Measurements from ENCODE around the gene EPHB1.
"Not testable (repeated sequence)": the region's sequence is repeated elsewhere in the genome, so short reads cannot be mapped to it uniquely, and the experiment has no call there.

Gene EPHB1

GRCh38 chr3:134777341-134777740 lies 17.7 kb upstream of the EPHB1 start:
- DNase-seq (ENCODE audit: low read depth): no peak

GRCh38 chr3:134788283-134788682 lies 6.8 kb upstream of the EPHB1 start:
- DNase-seq (ENCODE audit: low read depth): not testable (repeated sequence)

DNA sequence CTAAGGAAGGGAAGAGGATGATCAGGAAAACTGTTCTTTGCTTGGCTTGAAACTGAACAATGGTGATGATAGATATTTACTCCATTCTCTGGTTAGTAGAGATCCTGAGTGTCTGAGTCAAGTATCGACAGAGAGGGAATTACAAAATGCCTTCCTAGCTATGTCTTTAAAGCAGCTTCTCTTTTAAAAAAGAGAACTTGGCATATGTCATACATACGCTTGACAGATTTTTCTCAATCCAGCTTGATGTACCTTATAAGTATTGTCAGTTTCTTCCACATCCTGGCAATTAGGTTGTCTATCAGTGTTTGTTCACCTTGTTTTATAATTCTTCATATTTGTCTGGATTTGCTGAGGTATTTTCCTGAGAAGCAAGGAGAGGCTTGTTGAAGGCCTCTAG lies 5.0 kb upstream of the EPHB1 start:
- no peak for DNase-seq (ENCODE audit: low read depth)

DNA sequence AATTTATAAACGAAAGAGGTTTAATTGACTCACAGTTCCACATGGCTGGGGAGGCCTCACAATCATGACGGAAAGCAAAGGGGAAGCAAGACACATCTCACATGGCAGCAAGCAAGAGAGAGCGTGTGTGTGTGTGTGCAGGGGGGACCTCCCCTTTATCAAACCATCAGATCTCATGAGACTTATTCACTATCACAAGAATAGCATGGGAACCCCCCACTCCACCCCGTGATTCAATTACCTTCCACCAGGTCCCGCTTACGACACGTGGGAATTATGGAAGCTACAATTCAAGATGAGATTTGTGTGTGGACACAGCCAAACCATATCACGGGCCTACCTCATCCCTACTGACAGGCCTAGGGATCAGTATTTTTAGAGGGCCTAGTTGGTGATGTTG lies 3.1 kb upstream of the EPHB1 start:
- DNase-seq (ENCODE audit: low read depth): no peak

GRCh38 chr3:134792700-134793099 lies 2.4 kb upstream of the EPHB1 start:
- DNase-seq (ENCODE audit: low read depth): no peak

DNA sequence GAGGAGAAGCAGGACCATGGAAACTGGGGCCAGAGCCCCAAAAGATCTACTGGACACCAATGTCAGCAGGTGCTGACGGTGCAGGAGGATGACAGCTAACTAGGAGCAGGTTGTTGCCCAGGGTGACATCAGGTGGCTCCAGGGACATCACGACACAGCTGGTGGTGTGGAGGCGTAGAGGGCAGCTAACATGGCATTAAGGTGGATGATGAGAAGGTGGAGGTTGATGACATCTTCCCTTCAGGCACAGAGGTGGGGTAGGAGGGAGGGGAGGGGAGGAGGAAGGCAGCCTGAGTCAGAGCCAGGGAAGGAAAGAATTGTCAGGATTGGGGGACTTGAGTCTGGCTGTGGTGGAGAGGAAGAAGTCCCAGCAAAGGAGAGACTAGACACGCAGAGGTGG lies 1.5 kb upstream of the EPHB1 start:
- DNase-seq (ENCODE audit: low read depth): no peak

DNA sequence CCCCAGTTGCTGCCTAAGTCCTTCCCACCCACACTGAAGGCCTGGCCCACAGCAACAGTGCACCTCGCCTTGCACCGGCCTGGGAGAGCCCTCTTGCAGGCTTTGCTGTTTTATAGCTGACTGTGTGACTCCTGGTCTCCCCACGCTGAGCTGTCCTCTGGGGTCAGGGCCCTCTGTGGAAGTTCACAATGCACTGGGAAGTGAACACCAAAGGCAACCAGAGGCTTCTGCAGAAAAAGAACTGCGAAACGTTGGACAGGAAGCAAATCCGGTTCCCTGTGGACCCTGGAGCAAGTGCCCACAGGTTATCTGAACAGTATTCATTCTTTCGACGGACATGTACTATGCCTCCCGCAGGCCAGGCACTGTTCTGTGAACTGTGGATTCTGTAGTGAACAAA lies 737 bp upstream of the EPHB1 start:
- DNase-seq (ENCODE audit: low read depth): no peak

DNA sequence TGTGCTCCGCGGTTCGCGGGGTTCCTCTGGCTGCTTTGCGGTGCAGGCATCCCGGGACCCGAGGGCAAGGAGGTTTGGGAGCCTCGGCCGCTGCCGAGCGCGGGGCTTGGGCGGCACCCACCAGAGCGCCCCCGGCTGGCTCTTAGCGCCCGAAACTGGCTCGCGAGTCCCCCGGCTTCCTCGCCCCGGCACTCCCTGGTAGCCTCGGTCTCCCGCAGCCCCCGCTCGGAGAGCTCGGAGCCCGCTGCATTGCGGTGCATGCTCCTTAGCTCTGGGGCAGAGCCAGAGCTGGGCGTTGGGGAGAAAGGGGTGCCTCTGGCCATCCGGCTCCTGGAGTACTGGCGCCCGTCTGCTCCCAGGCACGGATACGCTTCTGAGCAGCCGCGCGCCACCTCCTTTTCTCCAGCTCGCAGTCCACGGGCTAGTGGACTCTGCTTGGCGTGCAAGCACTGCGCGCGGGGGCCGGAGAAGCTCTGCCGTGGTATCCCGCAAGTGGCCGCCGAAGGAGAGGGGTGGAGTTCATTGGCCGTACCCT lies 753 bp downstream of the EPHB1 start:
- DNase-seq (ENCODE audit: low read depth): no peak

DNA sequence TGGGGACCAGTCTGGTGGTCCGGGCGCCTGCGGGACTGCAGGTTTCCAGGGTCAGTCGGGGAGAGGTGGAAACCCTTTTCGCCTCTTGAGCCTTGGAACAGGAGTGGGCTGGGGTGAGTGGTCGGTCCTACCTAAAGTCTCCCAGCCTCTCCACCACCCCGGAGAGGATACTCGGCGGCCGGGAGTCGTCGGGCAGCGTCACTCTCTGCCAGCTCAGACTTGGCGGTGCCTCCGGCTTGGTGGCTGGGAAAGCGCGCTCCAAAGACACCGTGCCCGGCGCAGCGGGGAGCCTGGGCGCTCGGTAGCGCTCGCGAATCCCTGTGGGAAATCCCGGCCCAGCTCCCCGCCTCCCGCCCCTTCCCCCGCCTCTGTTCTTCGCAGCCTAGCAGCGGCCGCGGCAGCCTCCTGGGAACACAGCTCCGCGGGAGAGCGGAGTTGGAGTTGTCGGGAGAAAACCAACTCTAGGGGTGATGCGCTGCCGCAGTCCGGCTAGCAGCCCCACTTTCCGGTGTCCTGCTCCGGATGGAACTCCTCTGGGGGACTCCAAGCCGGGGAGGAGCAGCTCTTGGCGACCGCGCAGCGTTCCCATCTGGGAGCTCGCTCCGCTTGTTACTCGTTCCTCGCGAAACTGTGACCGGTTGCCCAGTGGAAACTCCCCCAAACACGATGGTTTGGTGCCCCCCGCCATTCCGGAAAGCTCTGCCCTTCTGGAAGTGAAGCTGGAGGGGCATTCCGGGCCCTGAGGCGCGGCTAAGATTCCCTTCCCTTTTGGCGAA lies 1.4 kb downstream of the EPHB1 start:
- DNase-seq (ENCODE audit: low read depth): no peak

DNA sequence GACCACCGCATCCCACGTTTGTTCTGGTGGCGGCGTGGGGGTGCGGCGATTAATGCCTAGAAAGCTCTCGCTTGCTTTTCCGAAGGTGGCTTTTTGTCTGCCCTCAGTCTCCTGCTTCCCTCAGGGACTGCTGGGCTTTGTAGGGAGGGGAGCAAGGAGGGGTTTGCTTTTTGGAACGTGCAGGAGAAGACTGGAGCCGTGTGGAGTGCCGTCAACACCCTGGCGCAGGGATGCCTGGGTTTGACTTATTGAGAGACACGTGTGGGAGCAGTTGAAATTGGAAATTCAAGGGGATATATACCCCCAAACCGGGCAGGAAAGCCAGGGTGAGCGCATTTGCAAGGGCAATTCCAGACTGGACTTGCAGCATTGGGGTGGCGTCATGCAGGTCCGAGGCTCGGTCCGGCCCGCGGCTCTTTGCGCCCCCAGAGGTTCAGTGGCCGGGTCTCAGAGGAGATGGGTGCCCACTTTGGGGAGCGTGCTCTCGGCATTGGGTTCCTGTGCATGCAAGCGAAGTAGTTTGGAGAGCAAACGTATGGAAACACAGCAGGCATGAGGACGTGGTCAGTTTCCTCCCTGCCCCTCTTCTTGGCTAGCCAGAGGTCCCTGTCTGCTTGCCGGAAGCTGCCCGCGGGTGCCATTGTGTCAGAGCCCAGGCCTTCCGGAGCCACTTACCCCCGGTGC lies 2.1 kb downstream of the EPHB1 start:
- no peak for DNase-seq (ENCODE audit: low read depth)

DNA sequence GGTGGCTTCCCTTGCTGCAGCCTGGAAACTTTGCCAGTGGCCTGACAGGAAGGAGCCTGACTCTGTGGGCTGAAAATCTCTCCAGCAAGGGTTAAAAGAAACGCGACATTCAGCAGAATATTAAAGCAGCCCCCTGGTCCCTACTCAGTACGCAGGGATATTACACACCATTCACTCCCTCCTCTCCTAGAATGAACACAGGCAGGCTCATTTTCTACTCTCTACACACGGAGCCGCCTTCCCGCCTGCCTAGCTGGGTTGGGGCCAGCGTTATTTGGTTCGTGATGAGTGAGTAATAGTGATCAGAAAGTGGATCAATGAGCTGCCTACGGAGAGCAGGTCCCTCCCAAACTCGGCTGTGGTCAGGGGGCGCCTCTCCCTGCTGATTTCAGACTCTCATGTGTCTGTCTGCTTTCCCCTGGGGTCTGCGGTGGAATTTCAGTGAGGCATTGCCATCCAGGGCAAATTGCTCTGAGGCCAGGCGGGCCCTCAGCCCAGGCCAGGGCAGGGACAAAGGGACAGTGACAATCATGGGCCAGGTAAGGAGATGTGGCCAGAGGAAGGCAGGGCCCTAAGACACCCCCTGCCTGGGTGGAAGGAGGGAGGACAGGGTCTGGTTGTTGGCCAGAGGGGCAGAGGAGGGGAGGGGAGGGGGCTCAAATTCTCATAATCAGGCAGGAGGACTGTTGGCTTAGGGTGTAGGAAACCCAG lies 2.8 kb downstream of the EPHB1 start:
- no peak for DNase-seq (ENCODE audit: low read depth)

GRCh38 chr3:134798681-134799311 lies 3.7 kb downstream of the EPHB1 start:
- DNase-seq (ENCODE audit: low read depth): no peak

GRCh38 chr3:134799393-134799792 lies 4.3 kb downstream of the EPHB1 start:
- no peak for DNase-seq (ENCODE audit: low read depth)

DNA sequence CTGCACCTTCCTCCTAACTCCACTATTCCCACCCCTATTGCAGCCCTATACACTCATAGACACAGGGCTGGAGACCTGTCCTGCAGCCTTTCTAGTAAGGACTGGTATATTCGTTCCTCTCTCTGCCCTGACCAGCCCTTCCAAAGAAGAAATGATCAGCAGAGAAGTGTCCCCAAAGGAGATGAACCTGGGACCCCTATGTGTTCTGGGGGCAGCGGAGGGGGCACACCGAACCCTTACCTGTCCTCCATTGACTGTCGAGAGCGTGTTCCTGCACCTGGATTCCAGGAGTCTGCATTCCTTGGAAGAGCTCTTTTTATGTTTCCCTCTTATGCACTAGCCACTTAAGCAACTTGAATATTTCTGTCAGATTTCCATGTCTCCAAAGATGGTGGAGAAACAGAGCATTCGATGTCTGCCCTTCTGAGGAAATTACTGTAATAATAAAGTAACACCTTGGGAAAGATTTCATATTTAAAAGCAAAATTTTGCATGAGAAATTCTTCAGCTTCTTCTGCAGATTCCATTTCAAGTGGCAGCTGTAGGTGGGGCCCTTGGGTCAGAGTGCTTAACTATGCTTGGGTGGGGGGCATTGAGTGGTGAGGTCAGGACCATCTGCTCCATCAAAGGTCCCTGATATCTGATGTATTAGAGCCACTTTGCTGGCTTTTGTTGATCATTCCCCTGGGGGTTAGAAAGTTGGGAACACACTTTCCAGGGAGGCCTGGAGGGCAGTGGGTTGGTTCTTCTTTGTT lies 6.3 kb downstream of the EPHB1 start:
- DNase-seq (ENCODE audit: low read depth): no peak

- no peak for DNase-seq (ENCODE audit: low read depth)
Measured at GRCh38 chr3:134802428-134803050, 7.5 kb downstream of the EPHB1 start.

DNA sequence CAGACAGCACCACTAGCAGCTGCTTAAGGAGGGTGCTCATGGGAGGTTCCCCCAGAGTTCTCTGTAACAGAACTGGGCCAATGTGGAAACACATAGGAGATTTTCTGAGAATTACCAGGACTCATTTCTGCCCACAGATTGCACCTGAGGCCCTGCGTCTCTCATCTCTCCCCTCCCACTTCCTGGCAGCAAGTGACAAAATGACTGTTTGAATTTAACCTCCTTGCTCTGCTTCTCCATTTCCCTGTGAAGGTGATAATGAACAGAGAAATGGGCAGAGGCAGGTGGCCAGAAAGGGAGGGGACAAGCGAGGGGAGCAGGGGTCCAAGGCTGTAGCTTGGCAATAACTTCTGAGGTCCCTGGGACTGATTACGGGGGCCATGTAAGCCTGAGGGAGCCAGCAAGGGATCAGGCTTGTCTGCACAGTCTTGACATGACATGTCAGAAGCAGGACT lies 8.0 kb downstream of the EPHB1 start:
- DNase-seq (ENCODE audit: low read depth): no peak

GRCh38 chr3:134803652-134804051 lies 8.6 kb downstream of the EPHB1 start:
- no peak for DNase-seq (ENCODE audit: low read depth)

DNA sequence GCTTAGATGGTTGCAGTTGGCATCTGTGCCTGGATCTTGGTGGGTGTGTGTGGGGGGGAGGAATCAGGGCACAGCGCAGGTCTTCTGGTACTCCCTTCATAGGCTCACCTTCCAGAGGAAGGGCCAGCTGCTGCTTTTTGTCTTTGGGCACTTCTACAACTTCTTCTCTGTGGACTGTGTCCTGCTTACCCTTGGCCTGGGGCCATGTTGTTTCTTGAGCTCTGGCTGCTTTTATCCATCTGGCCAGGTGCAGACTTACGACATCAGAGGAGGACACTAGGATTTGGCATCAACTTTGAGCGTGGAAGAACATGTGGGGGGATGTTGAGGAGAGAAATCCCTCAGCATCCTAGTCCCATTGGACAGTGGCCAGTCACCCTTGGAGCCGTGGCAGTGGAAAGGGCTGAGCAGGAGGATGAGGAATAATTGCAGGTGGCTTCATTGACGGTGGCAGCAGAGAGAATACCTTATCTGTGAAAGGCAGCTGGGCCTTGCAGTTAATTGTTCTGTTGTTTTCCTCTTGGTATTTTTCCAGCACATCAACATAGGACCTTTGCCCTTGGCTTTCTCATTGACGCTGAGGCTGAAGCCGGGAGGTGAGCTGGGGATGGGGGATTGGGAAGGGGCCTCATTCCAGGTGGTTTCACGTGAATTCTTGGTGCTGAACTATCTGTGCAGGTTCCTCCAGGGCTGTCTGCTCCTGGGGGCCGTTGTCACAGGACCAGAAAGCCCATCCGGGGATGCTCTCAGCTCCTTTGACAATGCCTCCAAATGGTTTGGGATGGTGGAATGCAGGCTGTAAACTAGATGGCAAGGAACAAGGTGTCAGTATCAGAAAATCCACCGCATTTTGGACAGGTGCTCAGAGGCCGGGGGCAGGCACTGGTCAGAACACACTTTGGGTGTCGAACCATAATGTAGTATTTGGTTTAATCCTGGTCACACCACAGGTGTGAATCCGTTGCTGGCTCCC lies 9.7 kb downstream of the EPHB1 start:
- no peak for DNase-seq (ENCODE audit: low read depth)

DNA sequence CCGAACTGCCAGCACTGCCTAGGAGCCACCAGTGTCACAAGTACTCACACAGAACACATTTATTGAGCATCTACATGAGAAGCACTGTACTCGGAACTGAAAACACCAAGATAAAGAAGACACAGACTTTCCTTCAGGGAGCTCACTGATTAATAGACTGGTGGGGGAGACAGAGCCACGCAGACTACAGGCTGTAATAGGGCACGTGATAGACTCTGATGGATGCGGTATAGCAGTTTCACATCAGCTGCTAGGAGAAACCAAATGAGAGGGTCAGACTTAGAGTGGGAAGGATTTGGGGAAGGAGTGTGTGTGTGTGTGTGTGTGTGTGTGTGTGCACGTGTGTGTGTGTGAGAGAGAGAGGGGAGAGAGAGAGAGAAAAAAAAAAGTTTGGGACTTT lies 12.1 kb downstream of the EPHB1 start:
- no peak for DNase-seq (ENCODE audit: low read depth)

DNA sequence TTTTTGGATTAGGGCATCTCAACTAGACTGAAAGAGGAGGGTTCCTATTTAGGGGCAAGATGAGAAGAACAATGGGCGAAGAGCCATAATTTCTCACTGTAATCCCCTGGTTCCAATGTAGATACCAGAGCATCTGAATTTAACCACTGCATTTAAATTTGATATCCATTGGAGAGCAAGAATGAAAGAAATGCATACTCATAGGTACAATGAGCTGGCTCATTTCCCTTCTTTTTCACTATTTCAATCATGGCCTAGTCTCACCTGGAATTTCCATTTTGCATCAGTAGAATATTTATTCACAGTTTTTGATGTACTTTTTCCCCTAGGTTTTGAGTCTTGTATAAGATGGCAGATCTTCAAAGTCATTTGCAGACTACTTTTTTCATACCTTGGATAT lies 13.8 kb downstream of the EPHB1 start:
- DNase-seq (ENCODE audit: low read depth): no peak
